Pancreas (tissue), 10 donors: ENCODE data around the gene TECPR1. TPM values are rescaled to one million over a fixed set of nuclear protein-coding genes. Genes with fewer than 3 reads are reported as not detected.

Experiments used
- ATAC-seq, 4 donors: fragments of 200-7000 bp; cut with Tn5 transposase; one replicate each; pipeline versions ENCODE4 v1.8.0 to v1.9.1; 2020; ENCODE audit warnings: mild to moderate bottlenecking in 4 of 4, moderate library complexity in 4 of 4
- DNase-seq, 6 donors: peaks; one replicate each; pipeline ENCODE4 v3.0.0-alpha.2; 2020
- FAIRE-seq: peaks from 2 replicates; lab custom pipeline; 2012; peaks lifted over from hg19 to GRCh38; lab: Jason Lieb, UNC
- H3K27ac ChIP-seq, 4 donors: fragments of 200-600 bp; sonication (generic); 1 replicate in 3 of 4; 2 replicates in 1 of 4; pipeline versions ENCODE4 v1.5.0 to v1.8.0; 2020
- H3K27me3 ChIP-seq, 4 donors: fragments of 200-600 bp; one replicate each; pipeline ENCODE4 v1.8.0; 2021
- H3K36me3 ChIP-seq, 3 donors: fragments of 200-600 bp; sonication (generic) in 1 of 3; one replicate each; pipeline versions ENCODE4 v1.5.0 to v1.8.0; 2020 to 2021
- H3K4me1 ChIP-seq, 3 donors: fragments of 200-600 bp; one replicate each; pipeline ENCODE4 v1.8.0; 2021
- H3K4me3 ChIP-seq, 4 donors: fragments of 200-600 bp; sonication (generic) in 2 of 4; one replicate each; pipeline versions ENCODE4 v1.5.0 to v1.8.0; 2020 to 2021
- H3K9me3 ChIP-seq, 4 donors: fragments of 200-600 bp; one replicate each; pipeline ENCODE4 v1.8.0; 2021
- CTCF ChIP-seq, 4 donors: fragments of 200-600 bp; sonication (generic) in 3 of 4; IDR thresholded peaks; one replicate each; pipeline versions ENCODE4 v1.5.0 to v1.8.0; 2021; ENCODE audit warnings: antibody characterized with exemption in 4 of 4
- WGBS, 2 donors: extraction: QIAGEN DNeasy Blood & Tissue Kit; methylation state at CpG; one replicate each; pipeline ENCODE4 v1.1.7; 2013; 5-methylcytosine and 5-hydroxymethylcytosine counted together
- intact Hi-C, 3 donors: fragments of 100-400 bp; cut with DNase I; formaldehyde crosslinking; loops; one replicate each; pipeline versions ENCODE4 v1.11.1 to v1.14.2; 2022
- polyA plus RNA-seq, 2 donors: library from polyadenylated mRNA; stranded (reverse); fragments of 200-250 nt; gene quantifications; one replicate each; pipeline ENCODE4 v1.2.3, GENCODE V29; 2013
- total RNA-seq, 6 donors: library from RNA; stranded (reverse); fragmentation: NEBNext Ultra II Directional in 4 of 6; extraction: Animal tissue kit (Norgen Biotek cat#: 25700) in 4 of 6; gene quantifications; one replicate each; pipeline versions ENCODE4 v1.2.1 to v1.2.4, GENCODE V29; 2021 to 2023
- donor health status: healthy with polysubstance abuse.
- donor health status: DM: no; HTN: no; CAD: no; lungs with moderate emphysema.
- donor health status: DM: no; HTN: no; CAD: no.
- donor health status: control.
- donor health status: control.
- donor health status: Bipolar disorder and iron deficiency.
- donor health status: DM: yes; HTN: yes; CAD: no.
- donor health status: DM: no; HTN: no; CAD: no.
- donor health status: DM: no; HTN: no; CAD: no.
- donor health status: DM: yes; HTN: yes; CAD: no.

The TECPR1 gene
- total and polyA plus RNA-seq, 8 donors: 12.5 to 36.3 (median 20.0) TPM

DNA sequence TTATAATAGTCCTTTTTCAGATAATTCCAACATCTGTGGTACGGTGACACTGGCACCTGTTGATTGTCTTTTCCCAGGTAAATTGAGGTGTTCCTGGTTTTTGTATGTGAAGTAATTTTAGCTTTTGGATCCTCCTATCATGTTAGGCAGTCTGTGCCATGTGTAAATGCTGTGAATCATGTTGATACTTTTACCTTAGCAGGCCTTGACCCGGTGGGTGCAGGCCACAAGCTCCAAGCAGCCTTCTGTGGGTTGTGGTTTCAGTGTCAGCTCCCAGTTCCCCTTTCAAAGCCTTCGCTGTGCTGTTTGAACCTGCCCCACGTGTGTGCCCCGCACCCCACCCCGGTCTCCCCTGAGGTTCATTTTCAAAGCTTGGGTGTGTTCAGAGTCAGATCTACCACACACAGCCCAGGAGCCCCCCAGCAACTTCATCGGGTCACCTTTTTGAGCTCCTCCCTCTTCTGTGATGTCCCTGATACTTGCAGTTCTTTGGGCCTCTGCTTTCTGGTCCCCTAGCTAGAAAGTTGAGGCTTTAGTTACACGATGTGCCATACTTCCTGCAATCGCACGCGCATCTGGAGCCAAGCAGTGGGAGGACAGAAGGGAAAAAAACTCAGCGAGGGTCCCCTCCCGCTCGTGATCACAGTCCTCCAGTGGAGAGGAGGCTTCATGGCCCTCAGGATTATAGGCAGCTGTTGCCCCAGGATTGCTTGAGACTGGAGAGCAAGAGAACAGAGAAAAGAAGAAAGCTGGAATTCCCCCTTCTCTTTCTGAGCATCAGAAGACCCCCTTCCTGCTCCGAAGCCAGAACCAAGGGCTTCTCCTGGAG is 49.5 kb downstream of the TECPR1 start:
- Histone ChIP-seq H3K4me1 (no peaks in the 10 kb centered on the region), H3K4me3 (no peak overlapping the region), H3K27ac (no peak overlapping the region), H3K9me3 (no peaks in the 10 kb centered on the region), H3K27me3 (no peaks in the 10 kb centered on the region), H3K36me3 (peaks cover 0 to 35% (median 0%) of the 10 kb centered on the region in 3 donors)
- no peak for FAIRE-seq
- peak in 1 of 4 donors; percentile 16 for ATAC-seq
- 86% methylated on average over 15 of the region's 15 CpGs for WGBS, 2 donors
- intact Hi-C loops: no loop called here
- no peak for TF ChIP-seq CTCF (IDR thresholded peaks at IDR 0.05)
- DNase-seq: peak in 2 of 6 donors; percentile 14 to 20

DNA sequence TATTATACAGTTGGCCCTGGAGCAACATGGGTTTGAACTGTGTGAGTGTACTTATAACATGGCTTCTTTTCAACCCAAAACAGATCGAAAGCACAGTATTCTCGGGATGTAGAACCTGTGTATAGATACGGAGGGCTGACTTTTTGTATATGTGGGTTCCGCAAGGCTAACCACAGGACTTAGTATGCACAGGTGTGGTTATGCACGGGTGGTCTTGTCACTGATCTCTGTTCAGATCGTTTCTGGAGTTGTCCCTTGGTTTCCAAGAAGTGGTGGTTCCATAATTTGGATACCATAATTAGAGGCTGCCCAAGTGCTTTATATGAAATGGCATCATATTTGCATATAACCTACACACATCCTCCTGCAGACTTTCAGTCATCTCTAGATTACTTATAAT is 51.7 kb downstream of the TECPR1 start:
- H3K9me3 ChIP-seq: no peaks in the 10 kb centered on the region
- H3K4me3 ChIP-seq: no peak overlapping the region
- no peaks in the 10 kb centered on the region for H3K4me1 ChIP-seq
- WGBS, 2 donors: 87 to 89% methylated on average over 6 of the region's 6 CpGs
- peaks cover 0 to 20% (median 0%) of the 10 kb centered on the region in 3 donors for H3K36me3 ChIP-seq
- no peaks in the 10 kb centered on the region for H3K27me3 ChIP-seq
- intact Hi-C loops: no loop called here
- no peak for DNase-seq
- no peak for TF ChIP-seq CTCF (IDR thresholded peaks at IDR 0.05)
- no peak for FAIRE-seq
- ATAC-seq: no peak
- H3K27ac ChIP-seq: no peak overlapping the region

DNA sequence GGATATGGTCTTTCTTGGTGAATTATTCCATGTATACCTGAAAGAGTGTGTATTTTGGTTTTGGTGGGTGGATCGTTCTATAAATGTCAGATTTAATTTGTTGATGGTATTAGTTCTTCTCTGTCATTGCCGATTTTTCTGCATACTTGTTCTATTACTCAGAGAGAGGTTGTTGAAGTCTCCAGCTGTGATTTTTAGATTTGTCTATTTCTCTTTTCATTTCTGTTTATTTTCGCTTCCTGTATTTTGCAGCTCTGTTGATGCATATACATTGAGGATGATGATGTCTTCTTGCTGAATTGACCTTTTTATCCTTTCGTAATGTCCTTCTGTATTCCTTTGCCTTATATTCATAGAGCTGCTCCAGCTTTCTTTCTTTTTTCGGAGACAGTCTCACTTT is 52.9 kb downstream of the TECPR1 start:
- Histone ChIP-seq H3K9me3 (no peaks in the 10 kb centered on the region), H3K27me3 (no peaks in the 10 kb centered on the region), H3K27ac (no peak overlapping the region), H3K4me3 (no peak overlapping the region), H3K36me3 (peaks cover 0 to 20% (median 0%) of the 10 kb centered on the region in 3 donors), H3K4me1 (no peaks in the 10 kb centered on the region)
- no peak for FAIRE-seq
- no peak for DNase-seq
- 96 to 98% methylated on average over 5 of the region's 5 CpGs for WGBS, 2 donors
- TF ChIP-seq CTCF (IDR thresholded peaks at IDR 0.05): no peak
- intact Hi-C loops: no loop called here
- ATAC-seq: no peak

DNA sequence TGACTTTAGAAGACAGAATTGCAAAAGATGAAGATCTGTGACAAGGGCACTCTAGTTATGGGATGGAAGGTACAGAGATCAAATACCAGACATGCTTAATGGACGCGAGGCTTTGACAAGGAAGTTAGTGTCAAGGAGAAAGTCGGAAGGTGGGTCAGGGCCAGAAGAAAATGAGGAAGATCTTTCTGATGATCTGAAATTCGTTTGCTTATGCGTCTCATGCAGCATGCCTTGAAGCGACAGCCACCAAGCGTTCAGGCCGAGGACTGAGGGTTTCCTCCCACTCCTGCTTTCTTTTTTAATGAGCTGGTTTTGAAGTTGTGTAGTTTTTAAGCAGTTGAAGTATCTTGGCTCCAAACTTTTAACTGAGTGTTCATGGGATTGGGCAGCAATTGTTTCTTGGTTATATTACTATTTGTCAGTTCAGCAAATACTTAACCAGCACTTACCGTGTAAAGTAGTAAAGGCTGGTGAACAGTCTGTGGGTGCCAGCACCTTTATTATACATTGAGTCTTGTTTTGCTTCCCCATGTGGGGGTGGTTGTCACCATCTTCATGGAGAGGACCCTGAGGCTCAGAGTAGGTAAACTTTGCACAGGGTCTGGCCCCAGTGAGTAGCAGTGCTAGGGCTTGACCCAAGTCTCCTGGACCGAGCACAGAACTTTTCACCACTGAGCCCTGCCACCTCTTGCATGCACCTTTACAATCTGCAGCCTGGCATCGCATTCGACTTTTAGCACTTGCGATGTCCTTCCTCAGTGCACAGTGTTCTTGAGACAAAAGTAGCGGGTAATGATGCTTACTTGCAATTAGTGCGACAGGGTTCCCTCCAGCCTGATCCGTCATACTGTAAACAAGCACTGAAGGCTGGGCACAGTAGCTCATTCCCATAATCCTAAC is 55.1 kb downstream of the TECPR1 start:
- TF ChIP-seq CTCF (IDR thresholded peaks at IDR 0.05): no peak
- intact Hi-C loops: no loop called here
- peaks cover 4 to 34% (median 5%) of the 10 kb centered on the region in 3 donors for H3K36me3 ChIP-seq
- H3K4me1 ChIP-seq: no peaks in the 10 kb centered on the region
- no peak overlapping the region for H3K27ac ChIP-seq
- DNase-seq: no peak
- ATAC-seq: no peak
- WGBS, 2 donors: 91 to 93% methylated on average over 16 of the region's 16 CpGs
- FAIRE-seq: no peak
- H3K9me3 ChIP-seq: no peaks in the 10 kb centered on the region
- no peaks in the 10 kb centered on the region for H3K27me3 ChIP-seq
- no peak overlapping the region for H3K4me3 ChIP-seq
